ENCODE measurements around the gene SIM2.

- no peak for TF ChIP-seq POLR2AphosphoS5 (IDR thresholded peaks at IDR 0.05; ENCODE audit: low read depth, low read length)
- no peak for TF ChIP-seq REST (IDR thresholded peaks at IDR 0.05; ENCODE audit: insufficient read depth in 1 of 2, low read depth in 2 of 2, low read length in 2 of 2)
- no peak for TF ChIP-seq SIN3A (IDR thresholded peaks at IDR 0.05; ENCODE audit: borderline replicate concordance, insufficient read depth, low read length)
- TF ChIP-seq TAF1 (IDR thresholded peaks at IDR 0.05; ENCODE audit: borderline replicate concordance, insufficient read depth, low read length): no peak
- no peak for TF ChIP-seq FOXP2 (optimal IDR thresholded peaks at IDR 0.05; ENCODE audit: borderline replicate concordance, extremely low read depth, extremely low read length, insufficient read depth)
Observed at GRCh38 chr21:36665806-36666205, 33.1 kb upstream of the SIM2 start.

All from PFSK-1 (cell line).